GM04504 (cell line): Measurements from ENCODE around the gene PAF1.

Source experiments
- DNase-seq: peaks from one replicate; pipeline ENCODE4 v3.0.0-alpha.2; 2012; ENCODE audit warnings: low read depth

Gene PAF1

DNA sequence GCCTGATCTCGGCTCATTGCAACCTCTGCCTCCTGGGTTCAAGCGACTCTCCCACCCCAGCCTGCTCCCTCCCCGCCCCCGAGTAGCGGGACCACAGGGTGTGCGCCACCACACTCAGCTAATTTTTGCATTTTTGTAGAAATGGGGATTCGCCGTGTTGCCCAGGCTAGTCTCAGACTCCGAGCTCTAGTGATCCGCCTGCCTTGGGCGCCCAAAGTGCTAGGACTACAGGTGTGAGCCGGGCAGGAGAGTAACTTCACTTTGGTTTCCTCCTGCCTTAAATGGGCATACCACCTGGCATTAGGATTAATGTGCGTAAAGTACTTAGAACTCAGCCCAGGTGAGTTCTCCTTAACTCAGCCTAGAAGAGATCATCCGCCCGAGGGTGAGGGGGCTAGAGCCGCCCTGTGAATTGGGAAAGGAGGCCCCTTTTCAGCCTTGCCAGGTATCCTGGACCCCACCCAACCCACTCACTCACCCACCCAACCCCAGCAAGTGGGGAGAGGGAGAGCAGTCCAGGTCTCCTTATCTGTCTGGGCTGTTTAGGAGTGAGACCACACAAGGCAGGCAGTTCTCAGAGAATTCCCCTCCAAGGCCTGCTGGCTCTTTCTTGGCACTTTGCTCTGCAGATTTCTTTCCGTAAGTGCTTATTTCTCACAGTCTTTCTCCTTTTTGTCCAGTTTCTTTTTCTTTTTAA lies 14.5 kb upstream of the PAF1 start:
- no peak for DNase-seq

GRCh38 chr19:39403331-39404312 lies 12.7 kb upstream of the PAF1 start:
- DNase-seq = peak; percentile 100

GRCh38 chr19:39402346-39403300 lies 11.7 kb upstream of the PAF1 start:
- DNase-seq = peak; percentile 85

DNA sequence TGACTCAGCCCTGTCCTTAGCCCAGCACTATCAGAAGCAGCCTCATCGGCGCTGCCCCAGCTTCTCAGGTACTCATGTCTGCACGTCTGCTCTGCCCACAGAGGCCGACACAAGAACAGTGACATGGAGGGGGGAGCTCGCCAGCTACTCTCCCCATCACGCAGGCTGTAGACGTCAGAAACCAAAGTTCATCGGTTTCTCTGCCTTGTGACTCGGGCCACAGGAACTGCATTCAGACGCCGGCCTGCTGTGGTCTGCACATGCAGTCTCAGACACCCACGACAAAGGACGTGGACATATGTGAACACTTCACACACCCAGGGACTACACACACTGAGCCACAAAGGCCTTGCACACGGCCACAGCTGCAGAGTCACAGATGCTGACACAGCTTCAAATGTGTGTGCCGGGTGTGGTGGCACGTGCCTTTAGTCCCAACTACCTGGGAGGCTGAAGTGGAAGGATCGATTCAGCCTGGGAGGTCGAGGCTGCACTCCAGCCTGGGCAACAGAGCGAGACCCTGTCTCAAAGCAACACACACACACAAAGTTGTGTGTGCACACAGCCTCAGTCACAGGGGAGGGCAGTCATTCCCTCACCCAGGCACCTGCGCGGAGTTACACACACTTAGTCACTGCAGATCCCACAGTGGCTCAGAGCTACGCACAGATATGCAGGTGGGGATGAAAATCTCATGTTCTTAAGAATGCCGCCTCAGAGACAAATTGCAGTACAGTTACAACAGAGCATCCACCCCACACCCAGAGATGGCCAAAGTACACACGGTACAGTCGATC lies 10.8 kb upstream of the PAF1 start:
- no peak for DNase-seq

- DNase-seq = no peak
Measured at GRCh38 chr19:39401070-39401548, 10.2 kb upstream of the PAF1 start.

- DNase-seq = no peak
Measured at GRCh38 chr19:39400061-39400460, 9.2 kb upstream of the PAF1 start.

- DNase-seq = no peak
Measured at GRCh38 chr19:39399668-39400050, 8.8 kb upstream of the PAF1 start.

DNA sequence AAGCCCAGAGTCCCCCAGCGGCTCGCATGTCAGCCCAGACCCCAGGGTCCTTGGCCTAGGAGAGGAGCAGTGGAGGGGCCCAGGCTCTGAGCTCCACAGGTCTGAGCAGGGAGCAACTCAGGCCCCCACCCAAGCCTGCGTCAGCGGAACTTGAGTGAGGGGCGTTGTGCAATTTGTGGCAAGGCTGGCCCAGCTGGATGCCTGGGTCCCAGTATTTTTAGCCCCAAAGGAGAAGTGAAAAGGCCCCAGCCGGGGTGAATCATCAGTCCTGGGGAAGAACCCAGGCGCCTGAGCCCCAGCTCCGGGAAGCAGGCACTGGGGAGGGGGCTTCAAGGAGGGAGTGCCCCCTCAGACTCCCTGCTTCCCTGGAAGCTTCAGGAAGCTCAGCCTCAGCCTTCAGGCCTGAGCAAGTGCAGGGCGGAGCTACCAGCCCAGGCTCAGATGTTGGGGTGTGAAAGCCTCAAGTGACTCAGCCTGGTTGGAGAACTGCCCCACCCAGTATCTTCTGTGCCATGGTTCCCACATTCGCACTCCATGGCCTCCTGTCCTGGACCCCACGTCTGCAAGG lies 7.5 kb upstream of the PAF1 start:
- DNase-seq = peak; percentile 82

GRCh38 chr19:39397360-39398296 lies 6.7 kb upstream of the PAF1 start:
- no peak for DNase-seq

- no peak for DNase-seq
Measured at GRCh38 chr19:39390451-39390750, 505 bp downstream of the PAF1 start.

DNA sequence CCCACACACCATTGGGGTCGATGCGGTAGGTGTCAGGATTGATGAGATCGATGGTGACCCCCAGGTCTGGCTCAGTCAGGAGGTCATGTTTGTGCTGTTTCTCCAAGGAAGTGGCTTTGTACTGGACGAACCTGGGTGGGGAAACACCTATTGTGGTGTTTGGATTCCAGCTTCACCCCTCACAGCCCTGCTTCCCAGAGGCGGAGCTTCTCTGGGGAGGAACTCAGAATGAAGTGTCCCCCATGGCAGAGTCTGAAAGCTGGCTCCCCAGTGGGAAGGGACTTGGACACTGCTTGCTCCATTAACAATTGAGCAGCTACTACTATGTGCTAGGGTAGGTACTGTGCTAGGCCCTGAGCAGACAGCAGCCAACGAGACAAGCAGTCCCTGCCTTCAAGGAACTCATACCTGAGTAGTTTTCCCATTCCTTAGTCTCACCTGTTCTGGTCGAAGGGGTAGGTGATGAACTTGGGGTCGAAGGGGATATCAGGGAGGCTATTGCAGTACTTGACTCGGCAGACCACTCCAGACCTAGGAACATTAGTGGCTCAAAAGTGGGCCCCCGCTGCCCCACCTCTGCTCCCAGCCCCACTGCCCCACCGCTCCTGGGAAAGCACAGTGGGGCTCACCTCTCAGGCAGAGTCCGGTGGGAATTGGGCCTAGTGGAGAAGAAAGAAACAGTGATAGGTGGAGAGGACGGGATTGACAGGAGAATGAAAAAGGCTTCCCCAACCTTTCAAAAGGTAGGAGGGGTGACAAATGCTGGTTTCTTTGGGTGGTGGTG lies 1.1 kb downstream of the PAF1 start:
- no peak for DNase-seq

DNA sequence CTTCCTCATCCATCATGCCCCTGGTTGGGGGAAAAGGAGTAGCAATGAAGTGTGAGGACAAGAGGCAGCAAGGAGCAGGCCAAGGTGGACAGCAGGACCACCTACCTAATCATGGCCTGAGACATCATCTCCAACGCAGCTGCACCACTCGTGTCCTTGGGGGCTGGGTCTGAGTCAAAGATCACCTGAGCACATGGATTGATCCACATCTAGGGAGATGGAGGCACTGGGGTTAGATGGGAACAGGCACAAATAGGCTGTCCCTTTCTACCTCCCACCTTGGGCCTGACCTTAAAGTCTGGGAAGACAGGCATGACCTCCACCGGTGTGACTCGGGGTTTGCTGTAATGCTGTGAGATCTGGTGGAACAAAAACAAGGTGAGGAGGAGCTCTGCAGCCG lies 2.2 kb downstream of the PAF1 start:
- DNase-seq = no peak

DNA sequence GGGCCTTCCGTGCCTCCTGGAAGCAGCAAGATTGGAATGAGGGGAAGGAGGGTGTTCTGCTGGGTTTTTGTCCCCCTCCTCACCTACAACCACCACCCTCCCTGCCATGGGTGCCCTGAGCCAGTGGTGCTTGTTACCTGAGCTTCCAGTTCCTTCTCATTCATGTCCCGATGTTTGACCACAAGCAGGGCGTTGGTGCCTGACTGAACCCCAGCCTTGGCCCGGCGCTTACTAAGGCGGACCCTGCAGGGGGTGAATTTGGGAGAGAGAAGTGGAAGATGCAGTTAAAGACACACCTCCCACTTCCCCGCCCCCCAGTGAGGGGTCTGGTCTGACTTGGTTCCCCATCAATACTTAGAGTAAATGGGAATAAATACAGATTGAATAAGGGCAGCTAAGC lies 4.3 kb downstream of the PAF1 start:
- DNase-seq = no peak

- DNase-seq = no peak
Measured at GRCh38 chr19:39385629-39386411, 5.1 kb downstream of the PAF1 start.

DNA sequence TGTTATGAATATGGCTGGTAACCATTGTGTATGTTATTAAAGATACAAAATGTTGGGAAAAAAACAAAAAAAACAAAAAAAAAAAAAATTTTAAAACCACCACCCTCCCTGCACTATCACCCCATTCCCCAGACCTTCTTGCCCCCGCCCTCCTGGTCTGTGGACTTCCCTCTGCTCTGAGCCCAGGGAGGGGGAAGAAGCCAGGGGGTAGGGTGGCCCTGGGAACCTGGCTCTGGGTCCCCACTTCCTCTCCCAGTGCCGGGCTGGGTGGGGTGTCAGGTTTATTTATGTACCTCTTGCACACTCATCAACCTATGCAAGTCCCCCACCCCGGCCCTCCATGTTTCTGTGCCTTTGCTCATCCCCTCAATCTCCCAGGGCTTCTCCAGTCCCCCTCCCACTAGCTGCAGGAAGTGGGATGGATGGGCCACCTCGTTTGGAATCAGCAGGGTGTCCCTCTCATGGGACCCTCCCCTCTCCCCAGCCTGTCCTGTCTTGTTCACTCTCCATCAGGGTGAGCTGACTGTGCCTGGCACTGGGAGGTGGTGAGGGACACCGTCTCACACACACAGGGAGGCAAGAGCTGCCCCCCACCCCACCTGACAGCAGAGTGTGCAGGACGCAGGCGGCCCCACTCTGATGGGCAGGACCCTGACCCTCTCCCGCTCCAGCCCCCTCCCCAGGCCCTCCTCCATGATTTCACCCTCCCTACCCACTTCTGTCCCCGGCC lies 5.9 kb downstream of the PAF1 start:
- DNase-seq = no peak

- DNase-seq = no peak
Measured at GRCh38 chr19:39382991-39383828, 7.7 kb downstream of the PAF1 start.
